Stimulated activated CD8-positive, alpha-beta memory T cell treated with anti-CD3 and anti-CD28 coated beads, Interleukin-4, amount 100 ng/mL, for 24 hours (primary cell): ENCODE results near the gene HAPLN2.

Experiments used
- DNase-seq: peaks from one replicate; pipeline ENCODE4 v3.0.0-alpha.2; 2020; ENCODE audit warnings: low read depth

The HAPLN2 gene

GRCh38 chr1:156663178-156663577, 44.0 kb downstream of the HAPLN2 start:
- DNase-seq = no peak

DNA sequence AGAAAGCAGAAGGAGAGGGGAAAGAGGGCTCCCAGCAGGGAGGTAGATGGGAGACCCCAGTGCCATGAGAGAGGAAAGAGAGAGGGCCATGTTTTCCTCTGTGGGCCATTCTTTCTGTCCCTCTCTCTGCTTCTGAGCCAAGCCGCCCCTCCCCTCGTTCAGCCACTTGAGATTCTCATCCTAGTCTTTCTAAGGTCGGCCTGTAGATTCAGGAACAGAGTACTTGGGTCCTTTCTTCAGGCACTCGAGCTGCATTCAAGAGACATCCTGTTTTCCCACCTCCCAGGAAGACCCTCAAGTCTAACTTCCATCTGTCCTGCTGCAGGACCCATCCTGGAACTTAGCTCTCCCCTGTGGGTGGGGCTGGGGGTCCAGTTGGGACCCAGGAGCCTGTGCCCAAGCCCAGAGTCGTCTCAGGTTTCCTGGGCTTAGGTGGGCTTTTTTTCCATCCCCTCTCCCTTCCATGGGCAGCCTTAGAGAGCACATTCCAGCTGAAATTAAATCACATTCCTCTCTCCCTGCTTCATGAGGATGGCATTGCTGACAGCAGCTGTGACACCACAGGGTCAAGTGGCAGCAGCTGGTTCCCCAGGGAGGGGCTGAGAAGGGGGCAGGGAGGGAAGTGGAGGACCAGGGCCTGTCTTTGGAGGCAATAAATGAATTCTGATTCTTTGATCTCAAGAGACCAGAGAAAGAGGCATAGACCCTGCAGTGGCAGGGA, 45.0 kb downstream of the HAPLN2 start:
- DNase-seq = no peak

GRCh38 chr1:156664767-156665411, 45.7 kb downstream of the HAPLN2 start:
- no peak for DNase-seq

DNA sequence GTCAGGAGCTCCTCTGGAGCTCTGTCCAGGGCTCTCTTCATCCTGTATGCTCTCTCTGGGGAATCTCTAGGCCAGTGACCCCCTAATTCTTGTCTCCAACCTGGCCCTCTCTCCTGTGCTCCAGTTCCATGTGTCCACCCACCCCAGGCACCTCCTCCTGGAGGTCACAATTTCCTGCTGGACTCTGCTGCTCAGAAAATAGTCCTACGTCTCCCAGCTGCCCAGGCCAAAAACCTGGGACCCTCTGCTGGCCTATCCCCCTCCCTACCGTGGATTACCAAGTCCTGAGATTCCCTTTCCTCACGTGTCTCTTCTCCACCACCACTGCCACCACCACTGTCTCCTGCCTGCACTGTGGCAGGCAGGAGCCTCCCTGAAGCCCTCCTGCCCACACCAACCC, 46.3 kb downstream of the HAPLN2 start:
- no peak for DNase-seq

- DNase-seq = no peak
These were observed 47.8 kb downstream of the HAPLN2 start for GRCh38 chr1:156666862-156667609.

DNA sequence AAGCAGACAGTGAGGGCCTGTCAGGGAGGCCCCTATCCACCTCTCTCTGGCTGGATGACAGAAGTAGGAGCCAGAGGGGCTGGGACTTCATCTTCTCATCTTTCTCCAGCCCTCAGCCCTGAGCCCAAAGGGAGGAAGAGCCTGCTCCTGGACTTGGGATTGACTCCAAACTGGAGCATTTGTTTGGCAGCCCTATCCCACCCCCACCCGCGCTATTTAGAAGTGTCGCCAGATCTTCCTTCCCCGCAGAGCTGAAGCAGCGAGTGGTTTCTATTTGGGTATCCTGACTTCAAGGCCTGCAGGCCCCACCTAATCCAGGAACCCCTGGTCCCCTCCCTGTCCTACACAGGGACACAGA, 48.4 kb downstream of the HAPLN2 start:
- no peak for DNase-seq

DNA sequence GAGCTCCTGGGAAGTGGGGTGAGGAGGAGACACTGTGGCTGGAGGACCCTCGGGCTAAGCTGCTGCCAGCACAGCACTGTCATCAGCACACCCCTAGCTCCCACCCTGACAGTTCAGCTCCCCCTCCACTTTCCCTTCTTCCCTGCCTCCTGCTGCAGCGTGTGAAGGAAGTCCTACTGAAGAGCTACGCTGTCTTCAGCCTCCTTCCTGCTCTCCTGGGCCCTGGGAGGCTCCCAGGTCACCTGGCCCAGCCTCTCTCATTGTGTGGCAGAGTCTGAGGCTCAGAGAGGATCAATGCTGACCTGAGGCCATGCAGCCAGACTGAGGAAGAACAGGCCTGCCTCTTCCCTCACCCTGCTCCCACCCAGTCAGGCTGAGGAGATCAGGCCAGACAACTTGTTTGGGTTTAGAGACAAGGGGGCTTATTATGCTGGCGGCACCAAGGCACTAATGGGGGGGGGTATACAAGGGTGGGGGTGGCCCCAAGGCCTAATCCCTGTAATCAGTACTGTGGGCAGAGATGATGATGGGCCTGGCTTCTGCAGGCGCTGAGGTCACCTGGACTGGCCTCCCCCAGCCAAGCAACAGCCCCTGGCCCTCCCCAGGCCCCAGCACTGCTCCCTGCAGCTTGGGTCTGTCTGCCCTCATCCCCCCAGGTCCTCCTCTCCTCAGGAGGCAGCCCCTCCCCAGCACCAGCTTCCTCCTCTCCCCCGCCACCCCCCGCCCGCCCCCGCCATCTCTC, 48.9 kb downstream of the HAPLN2 start:
- DNase-seq = no peak

DNA sequence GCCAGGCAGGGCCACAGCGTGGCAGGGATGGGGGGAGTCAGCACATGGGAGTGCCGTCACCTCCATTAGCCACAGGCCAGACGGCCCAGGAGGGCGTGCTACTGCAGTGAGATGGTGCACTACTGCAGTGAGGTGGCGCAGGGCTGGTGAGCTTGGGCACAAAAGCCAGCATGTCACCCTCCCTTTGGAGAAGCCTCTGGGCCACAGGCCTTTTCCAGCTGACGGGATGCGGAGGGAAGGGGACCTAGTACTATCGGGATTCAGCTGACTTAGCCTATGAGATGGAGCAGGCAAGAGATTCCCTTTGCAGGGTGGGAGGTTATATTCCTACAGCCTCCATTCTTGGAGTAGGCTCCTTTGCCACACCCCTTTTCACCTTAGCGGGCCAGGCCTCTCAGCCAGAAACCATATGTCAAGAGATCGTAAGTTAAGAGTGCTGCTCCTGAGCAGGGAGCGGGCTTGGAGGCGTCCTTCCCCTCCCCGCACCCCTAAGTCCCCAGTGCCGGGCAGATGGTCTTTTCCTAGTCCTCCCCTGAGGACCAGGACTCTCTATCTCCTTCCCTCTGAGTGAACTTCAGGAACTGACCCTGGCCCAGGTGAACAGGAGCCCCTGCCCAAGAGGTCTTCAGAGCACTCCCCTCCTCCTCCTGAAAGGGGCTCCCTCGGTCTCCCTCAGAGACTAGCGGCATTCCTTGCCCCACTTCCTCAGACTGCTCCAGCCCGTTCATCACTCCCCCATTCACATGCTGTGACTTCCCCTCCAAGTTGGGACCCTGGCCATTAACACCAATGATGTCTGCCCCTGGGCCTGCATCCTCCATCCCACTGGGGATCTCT, 49.8 kb downstream of the HAPLN2 start:
- no peak for DNase-seq

DNA sequence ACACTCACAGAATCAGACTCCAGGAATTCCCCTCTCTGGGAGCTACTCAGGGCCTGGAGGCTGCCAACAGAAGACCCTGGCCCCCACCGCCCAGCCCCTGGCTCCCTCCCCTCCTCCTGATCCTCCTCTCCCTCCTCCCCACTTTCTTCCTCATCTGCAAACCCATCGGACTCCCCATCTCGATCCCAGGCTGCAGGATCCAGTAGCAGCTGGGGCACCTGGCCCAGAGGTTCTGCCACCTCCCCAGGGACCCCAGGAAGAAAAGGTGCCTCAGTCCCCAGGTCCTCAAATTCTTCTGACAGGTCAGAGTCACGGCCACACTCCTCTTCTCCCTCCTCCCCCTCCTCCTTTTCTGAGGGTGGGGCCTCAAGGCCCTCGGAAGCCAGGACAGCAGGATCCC, 50.6 kb downstream of the HAPLN2 start:
- no peak for DNase-seq

DNA sequence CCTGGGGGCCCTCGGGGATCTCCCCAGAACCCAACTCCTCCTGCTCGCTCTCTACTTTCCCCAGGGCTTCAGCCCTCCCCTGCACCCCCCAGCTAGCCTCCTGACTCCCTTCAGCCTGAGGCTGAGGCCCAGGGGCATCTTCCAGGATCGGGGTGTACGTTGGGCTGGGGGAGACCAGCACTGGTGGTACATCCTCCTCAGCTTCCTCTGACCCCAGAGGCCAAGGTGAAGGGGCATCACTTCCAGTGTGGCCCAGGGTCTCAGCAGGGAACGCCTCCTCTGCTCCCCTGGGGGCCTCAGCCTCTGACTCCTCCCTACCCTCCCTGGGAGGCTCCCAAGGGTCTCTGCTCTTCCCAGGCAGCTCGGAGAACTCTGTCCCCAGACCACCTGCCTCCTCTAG, 51.1 kb downstream of the HAPLN2 start:
- DNase-seq = no peak

- no peak for DNase-seq
These were observed 51.6 kb downstream of the HAPLN2 start for GRCh38 chr1:156670791-156671190.

- DNase-seq = no peak
These were observed 52.6 kb downstream of the HAPLN2 start for GRCh38 chr1:156671804-156672203.

- DNase-seq = no peak
These were observed 54.3 kb downstream of the HAPLN2 start for GRCh38 chr1:156673387-156674121.
